Cerebellar nuclear complex (tissue), 1 donor: ENCODE measurements around the gene SFT2D1.

Source experiments
- DNase-seq, 2 experiments: peaks; one replicate each; lab custom pipeline; 2025; lab: John Stamatoyannopoulos, UW

The SFT2D1 gene

GRCh38 chr6:166333172-166333995 is 9.0 kb downstream of the SFT2D1 start:
- no peak for DNase-seq

GRCh38 chr6:166331503-166332415 is 10.6 kb downstream of the SFT2D1 start:
- DNase-seq, result no peak

- DNase-seq, result no peak
These were observed 11.7 kb downstream of the SFT2D1 start for GRCh38 chr6:166330612-166331011.

GRCh38 chr6:166325383-166326042 is 16.8 kb downstream of the SFT2D1 start:
- no peak for DNase-seq

GRCh38 chr6:166323395-166323794 is 18.9 kb downstream of the SFT2D1 start:
- no peak for DNase-seq

- no peak for DNase-seq
These were observed 23.4 kb downstream of the SFT2D1 start for GRCh38 chr6:166318649-166319600.

GRCh38 chr6:166318227-166318626 is 24.1 kb downstream of the SFT2D1 start:
- DNase-seq, result no peak

- DNase-seq, result no peak
These were observed 24.8 kb downstream of the SFT2D1 start for GRCh38 chr6:166317261-166318212.

- no peak for DNase-seq
These were observed 26.9 kb downstream of the SFT2D1 start for GRCh38 chr6:166315436-166315835.

- DNase-seq, result no peak
These were observed 27.9 kb downstream of the SFT2D1 start for GRCh38 chr6:166314454-166314853.

- DNase-seq, result no peak
These were observed 28.9 kb downstream of the SFT2D1 start for GRCh38 chr6:166313255-166314070.

GRCh38 chr6:166312832-166313231 is 29.5 kb downstream of the SFT2D1 start:
- no peak for DNase-seq

- DNase-seq, result no peak
These were observed 31.7 kb downstream of the SFT2D1 start for GRCh38 chr6:166310634-166311033.

GRCh38 chr6:166309977-166310376 is 32.4 kb downstream of the SFT2D1 start:
- DNase-seq, result no peak

- DNase-seq, result no peak
These were observed 33.4 kb downstream of the SFT2D1 start for GRCh38 chr6:166308769-166309589.

GRCh38 chr6:166308033-166308768 is 34.1 kb downstream of the SFT2D1 start, which contains the start of gene PRR18:
TSS of gene PRR18 (minus strand) at chr6:166308392. CDS start at chr6:166308142, 250 bp downstream.
- no peak for DNase-seq
